Epithelial cell of prostate (primary cell): ENCODE measurements around the gene PRSS21.

Experiments used
- DNase-seq: peaks from one replicate; pipeline ENCODE4 v3.0.0-alpha.2; 2011; ENCODE audit warnings: low read depth, low spot score
- H3K27ac ChIP-seq: fragments of 450-650 bp; 2 replicates; pipeline ENCODE4 v1.5.1; 2017; ENCODE audit warnings: mild to moderate bottlenecking

The PRSS21 gene

DNA sequence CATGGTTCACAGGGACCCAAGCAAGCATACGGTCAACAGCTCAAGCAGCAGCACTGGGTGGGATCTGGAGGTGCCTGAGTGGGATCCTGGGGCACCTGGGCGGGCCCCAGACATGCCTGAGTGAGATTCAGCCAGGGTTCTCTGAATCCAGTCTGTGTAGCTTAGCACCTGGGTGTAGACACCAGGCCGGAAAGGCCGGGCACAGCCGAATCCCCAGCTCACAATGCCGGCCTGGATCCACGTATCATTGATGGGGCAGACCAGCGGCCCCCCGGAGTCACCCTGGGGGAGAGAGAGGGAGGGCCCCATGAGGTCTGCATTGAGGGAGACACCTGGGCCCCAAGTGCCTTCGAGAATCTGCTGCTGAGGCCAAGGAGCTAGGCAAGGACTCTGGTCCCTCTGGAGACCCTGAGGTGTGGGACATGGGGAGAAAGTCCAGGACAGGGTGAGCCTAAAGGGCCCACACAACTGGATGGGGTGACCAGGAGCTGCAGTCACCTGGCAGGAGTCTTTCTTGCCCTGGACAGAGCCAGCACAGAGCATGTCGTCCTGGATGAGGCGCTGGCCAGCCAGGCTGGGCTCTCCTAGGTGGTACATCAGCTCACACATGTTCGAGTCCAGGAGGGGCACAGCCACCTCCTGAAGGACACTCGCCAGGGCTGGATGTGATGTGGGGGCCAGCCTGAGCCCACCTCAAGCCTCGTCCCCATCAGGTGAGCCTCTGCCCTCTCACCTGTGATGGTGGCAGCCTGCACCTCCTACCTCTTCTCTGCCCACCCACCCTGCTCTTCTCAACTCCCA lies 22.8 kb downstream of the PRSS21 start:
- H3K27ac ChIP-seq = no peak overlapping the region

DNA sequence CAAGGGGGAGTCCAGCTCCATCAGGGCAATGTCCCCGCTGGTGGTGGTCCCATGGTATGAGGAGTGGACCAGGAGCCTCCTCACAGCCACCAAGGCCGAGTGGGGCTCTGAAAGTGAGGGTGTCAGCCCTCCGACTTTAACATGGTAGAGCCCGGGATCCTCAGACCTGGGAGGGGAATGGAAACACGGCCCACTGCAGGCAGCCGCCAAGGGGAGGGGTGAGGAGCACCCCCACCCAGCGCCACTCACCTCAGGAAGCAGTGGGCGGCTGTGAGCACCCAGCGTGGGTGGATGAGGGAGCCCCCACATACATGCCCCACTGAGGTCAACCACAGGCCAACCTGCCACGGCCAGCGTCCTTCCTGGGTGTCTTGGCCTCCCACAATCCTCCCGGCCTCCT lies 23.9 kb downstream of the PRSS21 start:
- H3K27ac ChIP-seq = no peak overlapping the region
- no peak for DNase-seq

More for the DNA sequence above, 22.8 kb downstream of the PRSS21 start:
- no peak for DNase-seq

GRCh38 chr16:2841606-2842339 lies 24.7 kb downstream of the PRSS21 start:
- no peak for DNase-seq
- no peak overlapping the region for H3K27ac ChIP-seq

DNA sequence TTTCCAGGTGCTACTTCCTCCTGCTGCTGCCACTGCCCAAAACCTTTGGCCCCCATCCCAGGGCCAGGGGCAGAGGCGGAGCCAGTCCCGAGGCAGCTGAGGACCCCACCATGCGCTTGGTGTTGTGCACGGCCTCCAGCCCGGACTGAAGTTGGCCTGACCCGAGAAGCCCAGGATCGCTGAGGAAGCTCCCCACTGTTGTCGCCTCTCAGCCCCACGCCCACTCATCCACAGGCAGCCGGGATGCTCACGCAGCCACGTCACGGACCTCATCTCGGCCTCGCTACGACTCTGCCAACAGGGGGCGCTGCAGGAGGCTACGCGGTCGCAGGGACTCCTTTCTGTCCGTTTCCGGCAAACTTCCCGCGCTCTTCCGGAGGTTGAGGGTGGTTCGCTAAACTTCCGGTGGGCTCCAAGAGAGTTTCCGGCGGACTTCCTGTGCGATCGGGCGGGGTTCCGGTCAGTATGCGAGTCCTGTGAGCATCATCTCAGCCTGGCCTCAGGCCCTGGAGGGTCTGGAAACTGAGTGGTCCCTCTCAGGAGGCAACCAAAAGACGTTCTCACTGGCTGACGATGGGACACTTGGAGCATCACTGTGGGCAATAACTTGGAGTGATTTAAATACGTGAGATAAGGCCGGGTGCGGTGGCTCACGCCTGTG lies 25.4 kb downstream of the PRSS21 start:
- no peak for DNase-seq
- no peak overlapping the region for H3K27ac ChIP-seq

- no peak overlapping the region for H3K27ac ChIP-seq
- DNase-seq = no peak
Observed at GRCh38 chr16:2843526-2843925, 26.5 kb downstream of the PRSS21 start.

GRCh38 chr16:2845116-2845515 lies 28.1 kb downstream of the PRSS21 start:
- DNase-seq = no peak
- H3K27ac ChIP-seq = no peak overlapping the region

- peak overlapping the region; percentile 68 for H3K27ac ChIP-seq
- no peak for DNase-seq
Observed at GRCh38 chr16:2846511-2847310, 29.7 kb downstream of the PRSS21 start.

DNA sequence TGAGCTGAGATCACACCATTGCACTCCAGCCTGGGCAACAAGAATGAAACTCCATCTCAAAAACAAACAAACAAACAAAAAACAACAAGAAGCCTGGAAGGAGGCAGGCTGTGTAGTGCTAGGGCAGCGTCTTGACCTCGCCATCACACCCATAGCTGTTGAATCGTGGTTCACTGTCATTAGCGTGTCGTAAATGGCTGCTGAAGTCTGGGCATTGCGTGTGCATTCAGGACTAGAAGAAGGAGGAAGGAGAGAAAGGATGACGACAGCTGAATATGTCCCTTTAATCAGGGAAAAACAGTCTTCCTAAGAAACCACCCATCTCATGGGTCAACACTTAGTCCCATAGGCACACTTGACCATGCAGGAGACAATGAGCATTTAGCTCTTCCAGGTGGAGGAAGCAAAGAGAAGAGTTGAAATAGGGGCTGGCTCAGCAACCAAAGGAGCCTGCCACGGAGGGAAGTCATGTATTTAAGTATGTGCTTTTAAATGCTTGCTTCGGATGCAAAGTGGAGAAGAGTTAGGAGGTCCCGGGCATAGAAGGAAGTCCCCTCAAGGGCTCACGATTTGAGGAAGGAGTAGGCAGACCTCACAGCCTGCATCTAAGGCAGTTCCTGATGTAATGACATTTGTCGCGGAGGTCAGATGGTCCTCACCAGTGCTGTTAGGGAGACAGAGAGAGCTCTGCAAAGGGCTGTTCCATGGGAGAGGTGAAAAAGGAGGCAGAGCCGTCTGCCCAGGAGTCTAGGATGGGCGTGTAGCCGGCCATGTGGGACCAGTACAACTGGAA lies 32.1 kb downstream of the PRSS21 start:
- no peak overlapping the region for H3K27ac ChIP-seq
- DNase-seq = no peak

GRCh38 chr16:2852003-2852730 lies 35.1 kb downstream of the PRSS21 start:
- DNase-seq = no peak
- no peak overlapping the region for H3K27ac ChIP-seq

- H3K27ac ChIP-seq = no peak overlapping the region
- no peak for DNase-seq
Observed at GRCh38 chr16:2852731-2853507, 35.9 kb downstream of the PRSS21 start.

GRCh38 chr16:2853531-2854073 lies 36.6 kb downstream of the PRSS21 start:
- no peak for DNase-seq
- no peak overlapping the region for H3K27ac ChIP-seq

DNA sequence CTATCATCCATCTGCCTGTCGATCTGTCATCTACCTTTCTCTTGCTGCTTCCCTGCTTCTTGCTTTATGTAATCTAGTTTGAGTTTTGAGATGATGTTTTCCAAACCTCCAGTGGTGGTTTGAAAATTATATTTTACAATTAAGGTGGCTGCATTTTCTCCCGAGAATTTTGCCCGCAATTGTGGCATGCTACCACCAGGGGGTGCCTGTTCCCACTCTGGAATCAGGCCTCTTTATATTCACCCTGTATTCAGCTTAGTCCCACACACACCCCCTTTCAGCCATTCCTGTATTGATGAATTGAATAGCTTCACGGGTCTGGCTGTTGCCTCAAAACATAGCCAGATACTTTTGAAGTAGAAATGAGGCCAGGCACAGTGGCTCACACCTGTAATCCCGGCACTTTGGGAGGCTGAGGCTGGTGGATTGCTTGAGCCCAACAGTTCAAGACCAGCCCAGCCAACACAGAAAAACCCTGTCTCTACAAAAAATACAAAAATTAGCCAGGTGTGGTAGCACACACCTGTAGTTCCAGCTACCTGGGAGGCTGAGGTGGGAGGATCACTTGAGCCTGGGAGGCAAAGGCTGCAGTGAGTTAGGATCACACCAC lies 37.8 kb downstream of the PRSS21 start:
- H3K27ac ChIP-seq = no peak overlapping the region
- no peak for DNase-seq

GRCh38 chr16:2855536-2855935 lies 38.5 kb downstream of the PRSS21 start:
- no peak overlapping the region for H3K27ac ChIP-seq
- no peak for DNase-seq

- H3K27ac ChIP-seq = peak overlapping the region; percentile 74
- no peak for DNase-seq
Observed at GRCh38 chr16:2856061-2856670, 39.1 kb downstream of the PRSS21 start.

- no peak for DNase-seq
- peak overlapping the region; percentile 74 for H3K27ac ChIP-seq
Observed at GRCh38 chr16:2856686-2857450, 39.8 kb downstream of the PRSS21 start.
